Panc1 (cell line): Measurements from ENCODE around the gene POLG2. TPM values are rescaled to one million over a fixed set of nuclear protein-coding genes. Genes with fewer than 3 reads are reported as not detected.

Source experiments
- ATAC-seq: fragments of 200-7000 bp; cut with Tn5 transposase; 2 replicates; pipeline ENCODE4 v1.9.1; 2020; ENCODE audit warnings: mild to moderate bottlenecking, moderate library complexity
- BruUV-seq: library from RNA; stranded (reverse); fragments of 400-500 nt; replicated peaks from 2 replicates; lab custom pipeline; 2021; lab: Mats Ljungman, UMichigan
- CTCF ChIA-PET: fragments of 300-600 bp; sonication (Branson Sonifier 250); formaldehyde crosslinking; loops from one replicate; lab custom pipeline; 2022; ENCODE audit warnings: antibody characterized with exemption; lab: Charles Lee
- POLR2A ChIA-PET: fragments of 300-600 bp; sonication (Branson Sonifier 250); formaldehyde crosslinking; loops from one replicate; lab custom pipeline; 2022; ENCODE audit warnings: antibody characterized with exemption; lab: Charles Lee
- DNase-seq: peaks from one replicate; pipeline ENCODE4 v3.0.0-alpha.2; 2010; ENCODE audit warnings: low read depth, low spot score
- H3K27ac ChIP-seq: 2 replicates; pipeline ENCODE4 v1.5.1; 2011; ENCODE audit warnings: mild to moderate bottlenecking, low read length, inconsistent platforms
- H3K27me3 ChIP-seq: fragments of 200-500 bp; sonication (Bioruptor generic); 2 replicates; pipeline ENCODE4 v1.6.0; 2014; ENCODE audit warnings: low read length, inconsistent platforms; ENCODE audit not compliant: control insufficient read depth, insufficient read depth
- H3K36me3 ChIP-seq: fragments of 200-500 bp; sonication (Bioruptor generic); 2 replicates; pipeline ENCODE4 v1.5.1; 2014; ENCODE audit warnings: inconsistent platforms, mild to moderate bottlenecking, low read length, moderate library complexity; ENCODE audit not compliant: control insufficient read depth, insufficient read depth
- H3K4me1 ChIP-seq: 2 replicates; pipeline ENCODE4 v1.5.1; 2011; ENCODE audit warnings: inconsistent platforms, mild to moderate bottlenecking, low read length, moderate library complexity; ENCODE audit not compliant: control insufficient read depth, insufficient read depth
- H3K4me3 ChIP-seq, 2 experiments: 2 replicates each; pipeline ENCODE4 v1.5.1; 2011 to 2012; ENCODE audit warnings: low read depth in 2 of 2, low read length in 2 of 2, mild to moderate bottlenecking in 2 of 2, inconsistent platforms in 1 of 2, moderate library complexity in 1 of 2
- H3K9me3 ChIP-seq: fragments of 200-500 bp; sonication (Bioruptor generic); 2 replicates; pipeline ENCODE4 v1.5.1; 2014; ENCODE audit warnings: low read depth, mild to moderate bottlenecking, inconsistent platforms, low read length, moderate library complexity; ENCODE audit not compliant: control insufficient read depth, insufficient read depth
- CTCF ChIP-seq: fragments of 450-650 bp; IDR thresholded peaks from 2 replicates; pipeline ENCODE4 v1.5.1; 2017; ENCODE audit warnings: mild to moderate bottlenecking
- POLR2AphosphoS5 ChIP-seq: IDR thresholded peaks from 2 replicates; pipeline ENCODE4 v1.6.1; 2012; ENCODE audit warnings: mild to moderate bottlenecking, low read depth, low read length, moderate library complexity
- REST ChIP-seq, 2 experiments: IDR thresholded peaks; 2 replicates each; pipeline ENCODE4 v1.6.1; 2011 to 2012; ENCODE audit warnings: low read depth in 2 of 2, control low read depth in 1 of 2, low read length in 1 of 2, mild to moderate bottlenecking in 1 of 2, moderate library complexity in 1 of 2; ENCODE audit not compliant: insufficient read depth in 1 of 2
- SIN3A ChIP-seq: IDR thresholded peaks from 2 replicates; pipeline ENCODE4 v1.6.1; 2012; ENCODE audit warnings: low read depth, mild to moderate bottlenecking, low read length, moderate library complexity, borderline replicate concordance; ENCODE audit not compliant: insufficient read depth
- TCF7L2 ChIP-seq: IDR thresholded peaks from 2 replicates; pipeline ENCODE4 v1.6.1; 2011; ENCODE audit warnings: mild to moderate bottlenecking, low read depth, low read length, inconsistent platforms
- in situ Hi-C: cut with HindIII; loops from 2 replicates; pipeline ENCODE4 v1.10.0; 2016; ENCODE audit warnings: low sequenced_read_pairs, low pct_unique_long_range_greater_than_20kb
- intact Hi-C: fragments of 100-400 bp; cut with micrococcal nuclease; formaldehyde crosslinking; loops from one replicate; pipeline ENCODE4 v1.10.0; 2022; ENCODE audit not compliant: unreplicated experiment
- total RNA-seq: library from RNA; stranded (reverse); gene quantifications from one replicate; pipeline ENCODE4 v1.2.1, GENCODE V29; 2021; ENCODE audit not compliant: unreplicated experiment

Gene POLG2
- total RNA-seq, 1 experiment from 2014 or later, result 19.6 TPM

DNA sequence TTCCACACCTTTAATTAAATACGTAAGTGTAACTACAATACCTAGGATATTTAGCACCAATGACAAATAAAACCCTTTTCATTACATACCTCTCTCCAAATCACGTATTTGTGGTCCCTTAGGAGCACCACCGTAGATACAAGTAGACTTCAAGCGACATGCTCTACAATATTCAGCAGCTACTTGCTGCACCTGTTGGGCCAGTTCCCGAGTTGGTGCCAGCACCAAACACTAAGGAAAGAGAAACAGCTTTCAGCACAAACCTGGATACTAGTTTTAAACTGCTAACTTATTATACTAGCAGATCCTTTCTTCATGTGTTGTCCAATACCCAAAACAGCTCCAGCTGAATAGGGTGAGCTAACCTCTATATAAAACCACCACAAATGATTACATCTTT, 6.5 kb upstream of the POLG2 start:
- Histone ChIP-seq H3K27me3 (no peaks in the 10 kb centered on the region), H3K36me3 (peaks cover 83% of the 10 kb centered on the region), H3K9me3 (no peaks in the 10 kb centered on the region), H3K27ac (no peak overlapping the region), H3K4me3 (no peak overlapping the region; a peak in 2 of 4 replicates), H3K4me1 (peaks cover 44% of the 10 kb centered on the region)
- ATAC-seq (no peak), DNase-seq (no peak)
- in situ Hi-C loops (no loop called here), intact Hi-C loops (no loop called here)
- TF ChIP-seq REST (IDR thresholded peaks at IDR 0.05; ENCODE audit: insufficient read depth in 1 of 2, low read depth in 2 of 2, low read length in 1 of 2) (no peak), TCF7L2 (no peak), CTCF (no peak), SIN3A (no peak), POLR2AphosphoS5 (no peak; the same call in 1 of the 2 replicates)
- CTCF ChIA-PET, result no interaction called here
- BruUV-seq, result no TSS peak
- POLR2A ChIA-PET, result no interaction called here

DNA sequence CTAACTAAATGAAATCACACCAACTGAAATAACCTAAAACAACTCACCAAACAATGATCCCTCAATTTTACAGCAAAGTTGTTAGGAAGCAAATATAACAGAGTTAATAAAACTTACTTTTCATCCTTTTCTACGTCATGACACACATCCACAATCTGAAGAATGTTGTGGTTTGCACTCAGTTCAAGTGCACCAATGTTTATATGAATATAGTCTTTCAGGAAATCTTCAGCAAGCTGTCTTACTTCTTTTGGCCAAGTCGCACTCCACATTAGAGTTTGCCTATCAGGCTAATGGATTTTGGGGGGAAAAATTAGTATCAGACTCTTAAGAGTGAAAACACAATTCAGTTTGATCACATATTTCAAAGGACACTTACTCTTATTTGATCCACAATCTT, 6.0 kb upstream of the POLG2 start:
- Histone ChIP-seq H3K9me3 (no peaks in the 10 kb centered on the region), H3K4me1 (peaks cover 45% of the 10 kb centered on the region), H3K4me3 (no peak overlapping the region), H3K36me3 (peaks cover 79% of the 10 kb centered on the region), H3K27me3 (no peaks in the 10 kb centered on the region), H3K27ac (no peak overlapping the region; the same call in 1 of the 2 replicates)
- BruUV-seq, result no TSS peak
- DNase-seq (no peak), ATAC-seq (no peak)
- TF ChIP-seq SIN3A, result no peak
- CTCF ChIA-PET, result no interaction called here
- in situ Hi-C loops (no loop called here), intact Hi-C loops (no loop called here)
- POLR2A ChIA-PET, result no interaction called here

DNA sequence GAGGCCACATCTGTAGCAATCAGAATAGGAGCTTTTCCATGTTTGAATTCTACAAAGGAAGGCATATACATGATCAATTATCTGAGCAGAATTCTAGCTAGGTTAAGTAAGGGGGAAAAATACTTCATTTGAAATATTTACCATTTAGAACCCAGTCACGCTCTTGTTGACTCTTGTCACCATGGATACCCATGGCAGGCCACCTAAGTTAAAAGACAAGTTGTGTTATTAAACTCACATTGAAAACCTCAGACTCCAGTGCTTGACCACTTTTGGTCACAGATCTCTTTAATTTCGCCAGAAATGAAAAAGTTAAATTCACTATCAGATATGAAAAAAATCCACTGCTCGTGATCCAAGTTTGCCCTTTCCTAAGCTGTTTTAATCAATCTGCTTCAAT, 5.2 kb upstream of the POLG2 start:
- no peak for ATAC-seq
- H3K9me3 ChIP-seq, result no peaks in the 10 kb centered on the region
- H3K36me3 ChIP-seq, result peaks cover 72% of the 10 kb centered on the region
- intact Hi-C loops (no loop called here), in situ Hi-C loops (no loop called here)
- BruUV-seq, result no TSS peak
- POLR2A ChIA-PET, result no interaction called here
- H3K27ac ChIP-seq, result peak overlapping the region; percentile 7; the same call in 1 of the 2 replicates
- no peak for DNase-seq
- no peaks in the 10 kb centered on the region for H3K27me3 ChIP-seq
- peaks cover 51% of the 10 kb centered on the region for H3K4me1 ChIP-seq
- no peak for TF ChIP-seq REST (IDR thresholded peaks at IDR 0.05; ENCODE audit: insufficient read depth in 1 of 2, low read depth in 2 of 2, low read length in 1 of 2)
- no peak for TF ChIP-seq CTCF
- TF ChIP-seq SIN3A, result no peak
- TF ChIP-seq POLR2AphosphoS5, result no peak
- TF ChIP-seq TCF7L2, result no peak
- CTCF ChIA-PET, result interaction anchor here (0.5 kb wide), 1 partner anchor 83 kb away, joined by 3 read pairs; no protein-coding TSS in a partner anchor
- no peak overlapping the region for H3K4me3 ChIP-seq
